ENCODE measurements around the gene IDUA. TPM values are rescaled to one million over a fixed set of nuclear protein-coding genes. Genes with fewer than 3 reads are reported as not detected.

The IDUA gene
- total and polyA plus RNA-seq, 7 donors, result 1.2 to 15.2 (median 7.3) TPM

DNA sequence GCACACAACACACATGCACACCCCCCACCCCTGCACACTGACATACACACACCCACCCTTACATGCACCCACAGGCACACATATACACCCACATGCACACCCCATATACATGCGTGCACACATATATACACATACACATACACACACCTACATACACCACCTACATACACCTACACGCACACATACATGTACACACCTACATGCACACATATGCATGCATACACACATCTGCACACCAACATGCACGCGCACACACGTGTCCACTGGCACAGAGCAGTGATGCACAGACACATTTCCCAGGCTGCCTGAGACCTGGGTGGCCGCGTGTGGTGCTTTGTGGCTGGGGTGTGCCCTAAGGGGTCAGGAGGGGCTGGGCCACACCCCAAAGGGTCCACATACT lies 56.3 kb downstream of the IDUA start:
- Histone ChIP-seq H3K4me1 (peaks cover 4 to 51% (median 45%) of the 10 kb centered on the region in 4 donors), H3K27ac (no peak overlapping the region), H3K27me3 (peaks cover 22 to 80% (median 42%) of the 10 kb centered on the region in 3 donors), H3K9me3 (no peaks in the 10 kb centered on the region), H3K36me3 (no peaks in the 10 kb centered on the region), H3K4me3 (no peak overlapping the region)
- intact Hi-C loops (cut with DNase I), result no loop called here
- DNase-seq, result no peak
- TF ChIP-seq EP300 (IDR thresholded peaks at IDR 0.05), result no peak
- TF ChIP-seq POLR2AphosphoS5 (IDR thresholded peaks at IDR 0.05), result no peak
- TF ChIP-seq, protein P1, sequence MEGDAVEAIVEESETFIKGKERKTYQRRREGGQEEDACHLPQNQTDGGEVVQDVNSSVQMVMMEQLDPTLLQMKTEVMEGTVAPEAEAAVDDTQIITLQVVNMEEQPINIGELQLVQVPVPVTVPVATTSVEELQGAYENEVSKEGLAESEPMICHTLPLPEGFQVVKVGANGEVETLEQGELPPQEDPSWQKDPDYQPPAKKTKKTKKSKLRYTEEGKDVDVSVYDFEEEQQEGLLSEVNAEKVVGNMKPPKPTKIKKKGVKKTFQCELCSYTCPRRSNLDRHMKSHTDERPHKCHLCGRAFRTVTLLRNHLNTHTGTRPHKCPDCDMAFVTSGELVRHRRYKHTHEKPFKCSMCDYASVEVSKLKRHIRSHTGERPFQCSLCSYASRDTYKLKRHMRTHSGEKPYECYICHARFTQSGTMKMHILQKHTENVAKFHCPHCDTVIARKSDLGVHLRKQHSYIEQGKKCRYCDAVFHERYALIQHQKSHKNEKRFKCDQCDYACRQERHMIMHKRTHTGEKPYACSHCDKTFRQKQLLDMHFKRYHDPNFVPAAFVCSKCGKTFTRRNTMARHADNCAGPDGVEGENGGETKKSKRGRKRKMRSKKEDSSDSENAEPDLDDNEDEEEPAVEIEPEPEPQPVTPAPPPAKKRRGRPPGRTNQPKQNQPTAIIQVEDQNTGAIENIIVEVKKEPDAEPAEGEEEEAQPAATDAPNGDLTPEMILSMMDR (IDR thresholded peaks at IDR 0.05), result no peak
- no peak for TF ChIP-seq POLR2A (IDR thresholded peaks at IDR 0.05)
- 35 to 70% methylated on average over 7 of the region's 7 CpGs for WGBS, 2 donors

DNA sequence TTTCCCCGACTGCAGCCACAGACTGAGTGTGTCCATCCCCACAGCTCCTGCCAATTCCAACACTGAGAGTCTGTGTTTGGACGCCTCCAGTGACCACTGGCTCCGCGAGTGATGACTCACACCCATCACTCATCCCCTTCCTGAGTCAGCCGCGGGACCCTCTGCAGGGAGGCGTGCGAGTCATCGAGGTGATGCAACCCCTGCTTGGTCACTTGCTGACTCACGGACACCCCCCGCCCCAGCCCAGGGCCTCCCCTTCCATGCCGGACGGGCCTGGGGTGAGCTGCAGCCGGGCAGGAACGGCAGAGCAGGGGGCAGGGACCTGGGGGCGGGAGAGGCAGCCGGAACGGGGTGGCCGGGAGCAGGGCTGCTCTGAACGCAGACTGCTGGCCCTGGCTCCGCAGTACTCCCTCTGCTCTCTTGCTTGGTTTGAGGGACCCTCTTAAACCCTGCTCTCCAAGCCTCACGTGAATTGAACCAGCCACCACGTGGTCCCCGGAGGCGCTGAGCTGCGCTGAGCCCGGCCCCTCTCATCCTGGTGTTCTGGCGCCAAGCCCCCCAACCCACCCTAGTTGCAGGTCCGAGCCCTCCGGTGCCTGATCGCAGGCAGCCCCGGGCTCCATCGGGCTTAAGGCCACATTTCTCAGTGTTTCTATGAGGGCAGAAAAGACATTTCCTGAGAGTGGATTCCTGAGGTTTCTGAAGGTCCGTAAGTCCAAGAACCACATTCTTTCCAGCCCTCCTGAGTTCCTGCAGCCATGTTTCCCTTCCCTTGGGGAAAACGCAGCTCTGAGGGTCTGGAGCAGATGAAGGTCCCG lies 57.0 kb downstream of the IDUA start:
- intact Hi-C loops (cut with DNase I), result no loop called here
- Histone ChIP-seq H3K9me3 (no peaks in the 10 kb centered on the region), H3K4me3 (peak overlapping the region in 1 of 4 donors; percentile 9), H3K4me1 (peaks cover 4 to 51% (median 45%) of the 10 kb centered on the region in 4 donors), H3K27me3 (peaks cover 22 to 81% (median 46%) of the 10 kb centered on the region in 3 donors), H3K36me3 (no peaks in the 10 kb centered on the region), H3K27ac (peak overlapping the region; percentile 30 to 64 (median 51))
- DNase-seq, result peak; percentile 97
- TF ChIP-seq, protein P1 (IDR thresholded peaks at IDR 0.05), result no peak
- peak in 3 of 4 donors; percentile 36 to 73 (median 69) for TF ChIP-seq POLR2AphosphoS5 (IDR thresholded peaks at IDR 0.05)
- WGBS, 2 donors, result 28 to 36% methylated on average over 36 of the region's 36 CpGs

DNA sequence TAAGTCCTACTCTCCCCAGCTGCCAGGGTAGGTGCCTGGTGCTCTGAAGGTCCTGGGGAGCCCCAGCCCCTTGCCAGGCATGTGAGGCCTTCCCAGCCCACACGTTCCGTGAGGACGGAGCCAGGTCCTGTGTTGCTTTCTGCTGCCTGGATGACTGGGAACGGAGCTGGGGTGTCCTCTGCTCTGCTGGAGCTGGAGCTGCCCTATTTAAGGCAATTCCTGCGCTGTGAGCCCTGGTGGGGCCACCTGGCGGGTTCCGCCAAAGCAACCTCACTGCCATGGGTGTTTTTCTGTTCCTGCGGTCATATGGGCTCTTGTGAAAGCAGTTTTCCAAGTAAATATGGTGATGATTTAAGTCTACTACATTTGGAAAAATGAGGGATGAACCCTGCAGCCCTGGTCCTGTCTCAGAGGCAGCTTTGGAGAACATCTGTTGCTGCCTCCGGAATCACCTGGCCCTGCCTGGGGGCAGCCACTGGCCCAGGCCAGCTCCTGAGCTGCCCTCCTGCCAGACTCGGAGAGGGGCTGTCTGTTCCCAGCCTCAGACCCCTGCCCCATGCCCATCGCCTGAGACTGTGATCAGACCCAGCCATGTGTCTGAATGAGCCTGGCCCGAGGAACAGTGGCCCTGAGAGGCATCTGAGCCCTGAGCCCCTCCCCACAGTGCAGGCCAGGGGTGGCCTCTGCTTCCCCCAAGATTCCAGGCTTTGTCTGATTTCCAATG lies 57.8 kb downstream of the IDUA start:
- peak overlapping the region; percentile 30 to 64 (median 51) for H3K27ac ChIP-seq

DNA sequence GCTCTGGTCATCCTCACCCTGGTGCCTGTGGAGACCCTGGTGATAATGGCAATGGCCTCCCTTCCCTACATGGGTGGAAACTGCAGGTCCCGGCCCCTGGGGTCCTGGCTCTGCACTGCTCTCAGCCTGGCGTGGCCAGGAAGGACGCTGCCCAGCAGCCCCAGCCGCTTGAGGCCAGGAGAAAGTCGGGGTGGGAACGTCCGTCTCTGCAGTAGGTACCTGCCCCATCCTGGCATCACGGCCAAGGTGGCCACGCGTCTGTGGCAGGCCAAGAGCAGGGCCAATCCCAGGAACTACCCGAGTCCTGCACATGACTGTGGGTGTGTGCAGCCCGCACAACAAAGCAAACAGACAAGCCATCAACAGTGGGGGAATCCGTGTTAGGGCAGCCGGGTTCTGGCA lies 58.4 kb downstream of the IDUA start:
- Histone ChIP-seq H3K9me3 (no peaks in the 10 kb centered on the region), H3K4me1 (peaks cover 4 to 44% (median 42%) of the 10 kb centered on the region in 4 donors), H3K27ac (no peak overlapping the region), H3K36me3 (no peaks in the 10 kb centered on the region), H3K27me3 (peaks cover 22 to 81% (median 50%) of the 10 kb centered on the region in 3 donors), H3K4me3 (no peak overlapping the region)
- TF ChIP-seq POLR2AphosphoS5 (IDR thresholded peaks at IDR 0.05) (no peak), POLR2A (IDR thresholded peaks at IDR 0.05) (no peak), EP300 (IDR thresholded peaks at IDR 0.05) (no peak)
- TF ChIP-seq, protein P1 (IDR thresholded peaks at IDR 0.05), result no peak
- DNase-seq, result peak; percentile 62
- WGBS, 2 donors, result 23 to 70% methylated on average over 14 of the region's 14 CpGs
- intact Hi-C loops (cut with DNase I), result no loop called here

More for the DNA sequence above, 57.8 kb downstream of the IDUA start:
- peaks cover 4 to 48% (median 44%) of the 10 kb centered on the region in 4 donors for H3K4me1 ChIP-seq
- no peaks in the 10 kb centered on the region for H3K9me3 ChIP-seq
- DNase-seq, result peak; percentile 64
- WGBS, 2 donors, result 82 to 89% methylated on average over 12 of the region's 12 CpGs
- intact Hi-C loops (cut with DNase I), result no loop called here
- no peak for TF ChIP-seq EP300 (IDR thresholded peaks at IDR 0.05)
- TF ChIP-seq, protein P1 (IDR thresholded peaks at IDR 0.05), result no peak
- no peak for TF ChIP-seq POLR2A (IDR thresholded peaks at IDR 0.05)
- TF ChIP-seq POLR2AphosphoS5 (IDR thresholded peaks at IDR 0.05), result no peak
- H3K27me3 ChIP-seq, result peaks cover 22 to 80% (median 50%) of the 10 kb centered on the region in 3 donors
- H3K36me3 ChIP-seq, result no peaks in the 10 kb centered on the region
- no peak overlapping the region for H3K4me3 ChIP-seq
